ENCODE data around the gene ARMH3. TPM values are rescaled to one million over a fixed set of nuclear protein-coding genes. Genes with fewer than 3 reads are reported as not detected.

ARMH3 gene
- total and polyA plus RNA-seq, 2 experiments from 2014 or later = 8.7 to 11.1 TPM

DNA sequence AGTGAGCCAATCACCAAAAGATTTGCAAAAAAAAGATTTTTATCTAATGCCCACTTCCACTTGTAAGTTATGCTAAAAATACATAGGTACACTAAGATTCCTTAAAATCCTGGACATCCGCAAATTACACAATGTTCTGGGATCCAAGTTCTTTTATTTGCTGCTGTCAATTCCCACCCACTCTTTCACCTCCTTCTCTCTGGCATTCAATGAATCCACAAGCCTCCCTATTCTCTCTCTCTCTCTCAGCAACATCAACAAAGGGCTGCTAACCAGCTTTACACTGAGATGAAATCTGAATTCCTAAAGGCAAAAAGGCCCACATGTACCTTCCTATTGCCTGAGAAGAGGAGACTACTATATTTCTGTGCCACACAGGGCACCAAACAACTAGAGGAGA is 99.9 kb downstream of the ARMH3 start:
- Mint-ChIP-seq H3K36me3 (ENCODE audit: low read depth) (peaks cover 4% of the 10 kb centered on the region; the same call in 2 of the 3 replicates), H3K27ac (no peak overlapping the region), H3K4me1 (no peaks in the 10 kb centered on the region; the same call in 2 of the 3 replicates), H3K4me3 (no peak overlapping the region), H3K27me3 (ENCODE audit: insufficient read depth, low read depth, poor library complexity) (peaks cover under 1% of the 10 kb centered on the region), H3K9me3 (no peaks in the 10 kb centered on the region)
- no peaks in the 10 kb centered on the region for H3K27me3 ChIP-seq (ENCODE audit: insufficient read depth)
- no peak for DNase-seq (ENCODE audit: low spot score)
- no peak overlapping the region for H3K4me3 ChIP-seq
- H3F3A ChIP-seq (replicated peaks; ENCODE audit: low read depth) = no peaks in the 10 kb centered on the region
- TF ChIP-seq EZH2 (IDR thresholded peaks at IDR 0.05; ENCODE audit: low read depth, unreplicated experiment) (no peak), CREB1 (CRISPR knock-in tag; IDR thresholded peaks at IDR 0.05; ENCODE audit: low read depth) (no peak), ZNF114 (CRISPR knock-in tag; IDR thresholded peaks at IDR 0.05) (no peak), POLR2AphosphoS5 (IDR thresholded peaks at IDR 0.05; ENCODE audit: low read depth) (no peak), NANOG (IDR thresholded peaks at IDR 0.05; ENCODE audit: borderline replicate concordance) (no peak), EZH2phosphoT487 (IDR thresholded peaks at IDR 0.05; ENCODE audit: unreplicated experiment) (no peak), CTCF (conservative IDR thresholded peaks at IDR 0.05; ENCODE audit: low read depth in 2 of 2) (no peak), ZNF331 (CRISPR knock-in tag; IDR thresholded peaks at IDR 0.05; ENCODE audit: low read depth) (no peak)
- TF ChIP-seq, protein P1, sequence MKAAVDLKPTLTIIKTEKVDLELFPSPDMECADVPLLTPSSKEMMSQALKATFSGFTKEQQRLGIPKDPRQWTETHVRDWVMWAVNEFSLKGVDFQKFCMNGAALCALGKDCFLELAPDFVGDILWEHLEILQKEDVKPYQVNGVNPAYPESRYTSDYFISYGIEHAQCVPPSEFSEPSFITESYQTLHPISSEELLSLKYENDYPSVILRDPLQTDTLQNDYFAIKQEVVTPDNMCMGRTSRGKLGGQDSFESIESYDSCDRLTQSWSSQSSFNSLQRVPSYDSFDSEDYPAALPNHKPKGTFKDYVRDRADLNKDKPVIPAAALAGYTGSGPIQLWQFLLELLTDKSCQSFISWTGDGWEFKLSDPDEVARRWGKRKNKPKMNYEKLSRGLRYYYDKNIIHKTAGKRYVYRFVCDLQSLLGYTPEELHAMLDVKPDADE (IDR thresholded peaks at IDR 0.05) = no peak
- TF ChIP-seq, protein P2, sequence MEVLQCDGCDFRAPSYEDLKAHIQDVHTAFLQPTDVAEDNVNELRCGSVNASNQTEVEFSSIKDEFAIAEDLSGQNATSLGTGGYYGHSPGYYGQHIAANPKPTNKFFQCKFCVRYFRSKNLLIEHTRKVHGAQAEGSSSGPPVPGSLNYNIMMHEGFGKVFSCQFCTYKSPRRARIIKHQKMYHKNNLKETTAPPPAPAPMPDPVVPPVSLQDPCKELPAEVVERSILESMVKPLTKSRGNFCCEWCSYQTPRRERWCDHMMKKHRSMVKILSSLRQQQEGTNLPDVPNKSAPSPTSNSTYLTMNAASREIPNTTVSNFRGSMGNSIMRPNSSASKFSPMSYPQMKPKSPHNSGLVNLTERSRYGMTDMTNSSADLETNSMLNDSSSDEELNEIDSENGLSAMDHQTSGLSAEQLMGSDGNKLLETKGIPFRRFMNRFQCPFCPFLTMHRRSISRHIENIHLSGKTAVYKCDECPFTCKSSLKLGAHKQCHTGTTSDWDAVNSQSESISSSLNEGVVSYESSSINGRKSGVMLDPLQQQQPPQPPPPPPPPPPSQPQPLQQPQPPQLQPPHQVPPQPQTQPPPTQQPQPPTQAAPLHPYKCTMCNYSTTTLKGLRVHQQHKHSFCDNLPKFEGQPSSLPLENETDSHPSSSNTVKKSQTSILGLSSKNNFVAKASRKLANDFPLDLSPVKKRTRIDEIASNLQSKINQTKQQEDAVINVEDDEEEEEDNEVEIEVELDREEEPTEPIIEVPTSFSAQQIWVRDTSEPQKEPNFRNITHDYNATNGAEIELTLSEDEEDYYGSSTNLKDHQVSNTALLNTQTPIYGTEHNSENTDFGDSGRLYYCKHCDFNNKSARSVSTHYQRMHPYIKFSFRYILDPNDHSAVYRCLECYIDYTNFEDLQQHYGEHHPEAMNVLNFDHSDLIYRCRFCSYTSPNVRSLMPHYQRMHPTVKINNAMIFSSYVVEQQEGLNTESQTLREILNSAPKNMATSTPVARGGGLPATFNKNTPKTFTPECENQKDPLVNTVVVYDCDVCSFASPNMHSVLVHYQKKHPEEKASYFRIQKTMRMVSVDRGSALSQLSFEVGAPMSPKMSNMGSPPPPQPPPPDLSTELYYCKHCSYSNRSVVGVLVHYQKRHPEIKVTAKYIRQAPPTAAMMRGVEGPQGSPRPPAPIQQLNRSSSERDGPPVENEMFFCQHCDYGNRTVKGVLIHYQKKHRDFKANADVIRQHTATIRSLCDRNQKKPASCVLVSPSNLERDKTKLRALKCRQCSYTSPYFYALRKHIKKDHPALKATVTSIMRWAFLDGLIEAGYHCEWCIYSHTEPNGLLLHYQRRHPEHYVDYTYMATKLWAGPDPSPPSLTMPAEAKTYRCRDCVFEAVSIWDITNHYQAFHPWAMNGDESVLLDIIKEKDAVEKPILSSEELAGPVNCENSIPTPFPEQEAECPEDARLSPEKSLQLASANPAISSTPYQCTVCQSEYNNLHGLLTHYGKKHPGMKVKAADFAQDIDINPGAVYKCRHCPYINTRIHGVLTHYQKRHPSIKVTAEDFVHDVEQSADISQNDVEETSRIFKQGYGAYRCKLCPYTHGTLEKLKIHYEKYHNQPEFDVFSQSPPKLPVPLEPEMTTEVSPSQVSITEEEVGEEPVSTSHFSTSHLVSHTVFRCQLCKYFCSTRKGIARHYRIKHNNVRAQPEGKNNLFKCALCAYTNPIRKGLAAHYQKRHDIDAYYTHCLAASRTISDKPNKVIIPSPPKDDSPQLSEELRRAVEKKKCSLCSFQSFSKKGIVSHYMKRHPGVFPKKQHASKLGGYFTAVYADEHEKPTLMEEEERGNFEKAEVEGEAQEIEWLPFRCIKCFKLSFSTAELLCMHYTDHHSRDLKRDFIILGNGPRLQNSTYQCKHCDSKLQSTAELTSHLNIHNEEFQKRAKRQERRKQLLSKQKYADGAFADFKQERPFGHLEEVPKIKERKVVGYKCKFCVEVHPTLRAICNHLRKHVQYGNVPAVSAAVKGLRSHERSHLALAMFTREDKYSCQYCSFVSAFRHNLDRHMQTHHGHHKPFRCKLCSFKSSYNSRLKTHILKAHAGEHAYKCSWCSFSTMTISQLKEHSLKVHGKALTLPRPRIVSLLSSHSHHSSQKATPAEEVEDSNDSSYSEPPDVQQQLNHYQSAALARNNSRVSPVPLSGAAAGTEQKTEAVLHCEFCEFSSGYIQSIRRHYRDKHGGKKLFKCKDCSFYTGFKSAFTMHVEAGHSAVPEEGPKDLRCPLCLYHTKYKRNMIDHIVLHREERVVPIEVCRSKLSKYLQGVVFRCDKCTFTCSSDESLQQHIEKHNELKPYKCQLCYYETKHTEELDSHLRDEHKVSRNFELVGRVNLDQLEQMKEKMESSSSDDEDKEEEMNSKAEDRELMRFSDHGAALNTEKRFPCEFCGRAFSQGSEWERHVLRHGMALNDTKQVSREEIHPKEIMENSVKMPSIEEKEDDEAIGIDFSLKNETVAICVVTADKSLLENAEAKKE (CRISPR knock-in tag; IDR thresholded peaks at IDR 0.05) = no peak
- H2AFZ ChIP-seq = no peak overlapping the region
- H3K27ac ChIP-seq (ENCODE audit: low read depth) = no peak overlapping the region
- no peaks in the 10 kb centered on the region for H3K36me3 ChIP-seq (ENCODE audit: insufficient read depth)
- no peaks in the 10 kb centered on the region for H3K79me2 ChIP-seq (replicated peaks; ENCODE audit: insufficient read depth)
- H3K4me1 ChIP-seq (ENCODE audit: insufficient read depth) = no peaks in the 10 kb centered on the region
- H4K20me1 ChIP-seq (replicated peaks; ENCODE audit: insufficient read depth) = 0 out of 2 replicates have a peak, but pooled peaks cover 3% of the 10 kb centered on the region
- H3K4me2 ChIP-seq = no peak overlapping the region
- ATAC-seq = no peak
- no peaks in the 10 kb centered on the region for H3K9me2 ChIP-seq (ENCODE audit: insufficient read depth)
